HepG2 (cell line): ENCODE results near the gene LGALS4. TPM values are rescaled to one million over a fixed set of nuclear protein-coding genes. Genes with fewer than 3 reads are reported as not detected.

Source experiments
- ATM ChIP-seq: fragments of 450-650 bp; IDR thresholded peaks from 2 replicates; pipeline ENCODE4 v1.7.1; 2017; ENCODE audit warnings: mild to moderate bottlenecking, borderline replicate concordance
- CREB1 ChIP-seq, 2 experiments: fragments of 450-650 bp in 1 of 2; IDR thresholded peaks; 2 replicates each; pipeline ENCODE4 v1.6.1; 2016 to 2017; ENCODE audit warnings: control low read depth in 1 of 2, mild to moderate bottlenecking in 1 of 2, missing compliant biosample characterization in 1 of 2, missing genetic modification characterization in 1 of 2
- DNMT1 ChIP-seq: sonication (generic); formaldehyde crosslinking; IDR thresholded peaks from 2 replicates; pipeline ENCODE4 v1.5.1; 2020; ENCODE audit warnings: mild to moderate bottlenecking, missing genetic modification reagents
- FOXJ3 ChIP-seq: sonication (generic); formaldehyde crosslinking; IDR thresholded peaks from 2 replicates; pipeline ENCODE4 v1.4.0; 2020; ENCODE audit warnings: missing genetic modification reagents, mild to moderate bottlenecking, borderline replicate concordance
- HNRNPH1 ChIP-seq: fragments of 200-400 bp; formaldehyde crosslinking; optimal IDR thresholded peaks from 2 replicates; pipeline ENCODE3; 2017; ENCODE audit warnings: mild to moderate bottlenecking, low read depth, low read length
- IKZF4 ChIP-seq: sonication (generic); formaldehyde crosslinking; IDR thresholded peaks from 2 replicates; pipeline ENCODE4 v1.5.1; 2020; ENCODE audit warnings: borderline replicate concordance, mild to moderate bottlenecking, low read depth, missing genetic modification reagents; ENCODE audit errors: not compliant biosample characterization
- PLRG1 ChIP-seq: fragments of 450-650 bp; conservative IDR thresholded peaks from 2 replicates; pipeline ENCODE4 v1.6.1; 2016
- PPARG ChIP-seq: conservative IDR thresholded peaks from 2 replicates; pipeline ENCODE4 v1.6.1; 2016; ENCODE audit warnings: missing biosample characterization, missing genetic modification reagents
- PRDM10 ChIP-seq: sonication (generic); formaldehyde crosslinking; IDR thresholded peaks from 2 replicates; pipeline ENCODE4 v1.4.0; 2020; ENCODE audit warnings: low read depth, missing genetic modification reagents
- RARG ChIP-seq: sonication (generic); formaldehyde crosslinking; IDR thresholded peaks from 2 replicates; pipeline ENCODE4 v1.4.0; 2020; ENCODE audit warnings: low read depth, mild to moderate bottlenecking, missing genetic modification reagents
- RFX3 ChIP-seq: IDR thresholded peaks from 2 replicates; pipeline ENCODE4 v1.6.1; 2016; ENCODE audit warnings: missing biosample characterization, missing genetic modification reagents
- THRA ChIP-seq: sonication (generic); formaldehyde crosslinking; IDR thresholded peaks from 2 replicates; pipeline ENCODE4 v1.4.0; 2020; ENCODE audit warnings: missing genetic modification reagents, borderline replicate concordance
- ZBTB49 ChIP-seq: sonication (generic); formaldehyde crosslinking; IDR thresholded peaks from 2 replicates; pipeline ENCODE4 v1.4.0; 2020; ENCODE audit warnings: missing genetic modification reagents, borderline replicate concordance
- ZFX ChIP-seq: sonication (generic); formaldehyde crosslinking; IDR thresholded peaks from 2 replicates; pipeline ENCODE4 v1.4.0; 2020; ENCODE audit warnings: mild to moderate bottlenecking, low read depth, missing genetic modification reagents, moderate library complexity
- ZNF513 ChIP-seq: sonication (generic); formaldehyde crosslinking; conservative IDR thresholded peaks from 2 replicates; pipeline ENCODE4 v1.5.0; 2020; ENCODE audit warnings: missing genetic modification reagents
- ZNF580 ChIP-seq: IDR thresholded peaks from 2 replicates; pipeline ENCODE4 v1.6.1; 2016; ENCODE audit warnings: low read depth, borderline replicate concordance
- ZNF639 ChIP-seq: conservative IDR thresholded peaks from 2 replicates; pipeline ENCODE4 v1.6.1; 2018; ENCODE audit warnings: missing genetic modification reagents
- ZNF746 ChIP-seq: sonication (generic); formaldehyde crosslinking; IDR thresholded peaks from 2 replicates; pipeline ENCODE4 v1.8.0; 2022; ENCODE audit warnings: mild to moderate bottlenecking, missing genetic modification reagents
- ZSCAN30 ChIP-seq: sonication (generic); formaldehyde crosslinking; IDR thresholded peaks from 2 replicates; pipeline ENCODE4 v1.5.0; 2020; ENCODE audit warnings: mild to moderate bottlenecking, missing genetic modification reagents
- polyA plus RNA-seq, 8 experiments: library from polyadenylated mRNA; depleted of rRNA in 3 of 8; stranded (reverse) in 7 of 8; unstranded in 1 of 8; fragments of >200 nt; fragmentation: Illumina TruSeq in 4 of 8; extraction: Trizol in 4 of 8; gene quantifications; 2 replicates each; pipeline versions ENCODE4 v1.2.1 to v1.2.3, GENCODE V29; 2011 to 2016; ENCODE audit warnings: low read depth in 4 of 8, missing spikeins in 1 of 8, mixed read lengths in 1 of 8; ENCODE audit not compliant: insufficient read depth in 1 of 8
- total RNA-seq, 5 experiments: library from RNA; depleted of rRNA; stranded (reverse); fragments of >200 nt; fragmentation: Illumina TruSeq; extraction: Trizol; gene quantifications; 2 replicates each; pipeline ENCODE4 v1.2.3, GENCODE V29; 2016; ENCODE audit warnings: low read depth in 1 of 5

The LGALS4 gene
- total and polyA plus RNA-seq, 2 of the 13 experiments (the other 11 are each of a cell fraction or from before 2014, with no cell fraction given) = 0.24 to 0.71 TPM

- 0 out of 2 replicates have a peak, but pooled peaks have one; percentile 13 for TF ChIP-seq PRDM10 (CRISPR knock-in tag)
- TF ChIP-seq THRA (CRISPR knock-in tag) = 0 out of 2 replicates have a peak, but pooled peaks have one; percentile 17
- TF ChIP-seq FOXJ3 (CRISPR knock-in tag) = no peak
- TF ChIP-seq RARG = no peak
- no peak for TF ChIP-seq ZNF639 (CRISPR knock-in tag)
- TF ChIP-seq HNRNPH1 = no peak
- TF ChIP-seq IKZF4 = no peak
- TF ChIP-seq RFX3 (CRISPR knock-in tag) = no peak
- TF ChIP-seq ZFX (CRISPR knock-in tag) = peak; percentile 39; the same call in 1 of the 2 replicates
- TF ChIP-seq PLRG1 = no peak
- TF ChIP-seq ZNF580 (CRISPR knock-in tag) = no peak
- TF ChIP-seq ATM = no peak
- no peak for TF ChIP-seq DNMT1
- no peak for TF ChIP-seq CREB1 (IDR thresholded peaks at IDR 0.05)
- TF ChIP-seq CREB1 (CRISPR knock-in tag; IDR thresholded peaks at IDR 0.05) = no peak
- TF ChIP-seq PPARG (CRISPR knock-in tag) = peak; percentile 43; the same call in 1 of the 2 replicates
- no peak for TF ChIP-seq ZNF746
- TF ChIP-seq ZNF513 (CRISPR knock-in tag) = no peak
- no peak for TF ChIP-seq ZBTB49 (CRISPR knock-in tag)
- no peak for TF ChIP-seq ZSCAN30 (CRISPR knock-in tag)
Measured at GRCh38 chr19:38837656-38838121, 24.9 kb upstream of the LGALS4 start (continued).
